ENCODE results near the gene CCDC185. TPM values are rescaled to one million over a fixed set of nuclear protein-coding genes. Genes with fewer than 3 reads are reported as not detected.

CCDC185 gene
- total RNA-seq, 1 experiment from 2014 or later, result not detected

Small RNAs within 50 kb of the gene (small RNA-seq; reads per million reads assigned to genes)
- gene RNU4-57P, result not detected

Other genes with a start within 250 kb of the CCDC185 start
- gene SUSD4, start 29.2 kb upstream of the CCDC185 start, total RNA-seq (2014; rRNA removed; shearing (Covaris generic); ENCODE audit: low replicate concordance), result 0.34 TPM in 1 of 2 replicates, not detected in the other